CD4-positive, alpha-beta T cell (primary cell): ENCODE results near the gene TTN. TPM values are rescaled to one million over a fixed set of nuclear protein-coding genes. Genes with fewer than 3 reads are reported as not detected.
"Not testable (repeated sequence)": the region's sequence is repeated elsewhere in the genome, so short reads cannot be mapped to it uniquely, and the experiment has no call there.

Experiments
- ATAC-seq: fragments of 200-7000 bp; cut with Tn5 transposase; one replicate; pipeline ENCODE4 v1.10.0; 2022; ENCODE audit warnings: mild to moderate bottlenecking; ENCODE audit not compliant: poor library complexity
- CTCF ChIA-PET: fragments of 350-600 bp; sonication (Branson Sonifier 250); formaldehyde crosslinking; loops from one replicate; lab custom pipeline; 2021; ENCODE audit warnings: antibody characterized with exemption, inconsistent platforms; lab: Charles Lee
- POLR2A ChIA-PET: fragments of 350-600 bp; sonication (Branson Sonifier 250); formaldehyde crosslinking; loops from one replicate; lab custom pipeline; 2021; ENCODE audit warnings: antibody characterized with exemption, inconsistent platforms; lab: Charles Lee
- DNase-seq, 14 experiments: peaks; one replicate each; pipeline ENCODE4 v3.0.0-alpha.2; 2013 to 2020; ENCODE audit warnings: mixed read lengths in 2 of 14
- H3K27ac ChIP-seq, 2 donors: one replicate each; pipeline versions ENCODE4 v1.5.1 to v1.7.0; 2013; ENCODE audit warnings: low read length in 2 of 2, low read depth in 1 of 2, mild to moderate bottlenecking in 1 of 2
- H3K27me3 ChIP-seq, 2 experiments: 1 replicate in 1 of 2; 2 replicates in 1 of 2; pipeline versions ENCODE4 v1.6.1 to v1.7.0; 2013; ENCODE audit warnings: low read length in 2 of 2, control low read depth in 1 of 2, mild to moderate bottlenecking in 1 of 2, moderate library complexity in 1 of 2; ENCODE audit not compliant: insufficient read depth in 2 of 2, control insufficient read depth in 1 of 2
- H3K36me3 ChIP-seq: one replicate; pipeline ENCODE4 v1.6.1; 2013; ENCODE audit warnings: low read length, control low read depth; ENCODE audit not compliant: insufficient read depth
- H3K4me1 ChIP-seq: one replicate; pipeline ENCODE4 v1.6.1; 2013; ENCODE audit warnings: low read length, control low read depth; ENCODE audit not compliant: insufficient read depth
- H3K4me3 ChIP-seq: one replicate; pipeline ENCODE4 v1.5.1; 2013; ENCODE audit warnings: mild to moderate bottlenecking, low read length, moderate library complexity
- H3K9me3 ChIP-seq, 2 experiments: 1 replicate in 1 of 2; 2 replicates in 1 of 2; pipeline versions ENCODE4 v1.6.1 to v1.7.0; 2013; ENCODE audit warnings: low read length in 2 of 2, mild to moderate bottlenecking in 2 of 2, control low read depth in 1 of 2, moderate library complexity in 1 of 2; ENCODE audit not compliant: control insufficient read depth in 1 of 2, insufficient read depth in 1 of 2
- H3K27ac Mint-ChIP-seq: one replicate; pipeline ENCODE4 v1.8.0; 2020; ENCODE audit warnings: mixed read lengths
- H3K27me3 Mint-ChIP-seq: one replicate; pipeline ENCODE4 v1.8.0; 2021; ENCODE audit warnings: mixed read lengths
- H3K36me3 Mint-ChIP-seq: one replicate; pipeline ENCODE4 v1.8.0; 2021; ENCODE audit warnings: low read depth, mixed read lengths
- H3K4me1 Mint-ChIP-seq: one replicate; pipeline ENCODE4 v1.8.0; 2021; ENCODE audit warnings: low read depth, mixed read lengths
- H3K4me3 Mint-ChIP-seq: one replicate; pipeline ENCODE4 v1.8.0; 2020; ENCODE audit warnings: mild to moderate bottlenecking, mixed read lengths
- H3K9me3 Mint-ChIP-seq: one replicate; pipeline ENCODE4 v1.8.0; 2020; ENCODE audit warnings: mixed read lengths
- intact Hi-C, 2 experiments: fragments of 100-400 bp; cut with DNase I in 1 of 2; cut with micrococcal nuclease in 1 of 2; formaldehyde crosslinking; loops; one replicate each; pipeline versions ENCODE4 v1.15.1 to v1.9.0; 2023 to 2025; cut with DNase I, micrococcal nuclease
- total RNA-seq, 174 experiments: library from RNA in 2 of 174; stranded (reverse) in 2 of 174; gene quantifications; one replicate each; pipeline ENCODE4 v1.2.3 and lab custom pipeline; 2021 to 2026
- TF ChIP-seq, protein P1 (sequence below): fragments of 200-600 bp; IDR thresholded peaks from one replicate; pipeline ENCODE4 v1.8.0; 2022; ENCODE audit warnings: antibody characterized with exemption, mild to moderate bottlenecking

The TTN gene
- total RNA-seq, 2 experiments from 2014 or later: 27.5 to 29.2 TPM

DNA sequence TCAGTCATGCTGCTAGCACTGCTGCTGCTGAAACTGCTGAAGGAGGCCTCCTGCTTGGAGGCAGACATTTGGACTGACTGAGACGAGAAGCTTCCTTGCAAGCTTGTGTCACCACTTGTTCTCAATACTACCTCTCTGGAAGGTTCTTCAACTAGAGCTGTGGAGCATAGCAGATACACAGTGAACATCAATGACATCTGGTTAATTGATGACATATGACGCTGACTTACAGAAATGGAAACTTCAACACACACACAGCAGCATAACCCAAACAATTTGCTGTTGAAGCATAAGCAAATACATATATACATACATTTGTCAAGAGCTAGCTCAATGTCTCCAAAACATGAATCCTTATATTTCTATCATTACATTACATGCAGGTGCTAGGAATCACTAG is 279.6 kb downstream of the TTN start:
- ChIA-PET CTCF (interaction anchor here (1.2 kb wide), 1 partner anchor 415 kb away, joined by 3 read pairs; the partner anchor contains the start of gene RBM45), POLR2A (interaction anchor here (1.0 kb wide), 1 partner anchor 77 kb away, joined by 3 read pairs; the partner anchor contains the start of genes PJVK and PRKRA)
- H3K27me3 ChIP-seq: no peaks in the 10 kb centered on the region
- Mint-ChIP-seq H3K9me3 (no peaks in the 10 kb centered on the region), H3K27ac (no peak overlapping the region), H3K4me3 (no peak overlapping the region), H3K36me3 (peaks cover 79% of the 10 kb centered on the region), H3K4me1 (peaks cover 52% of the 10 kb centered on the region), H3K27me3 (no peaks in the 10 kb centered on the region)
- peaks cover 15% of the 10 kb centered on the region for H3K36me3 ChIP-seq
- no peak overlapping the region for H3K27ac ChIP-seq
- H3K4me1 ChIP-seq: peaks cover 8% of the 10 kb centered on the region
- H3K9me3 ChIP-seq: no peaks in the 10 kb centered on the region
- intact Hi-C loops: no loop called here
- no peak for ATAC-seq
- no peak for DNase-seq
- TF ChIP-seq, protein P1, sequence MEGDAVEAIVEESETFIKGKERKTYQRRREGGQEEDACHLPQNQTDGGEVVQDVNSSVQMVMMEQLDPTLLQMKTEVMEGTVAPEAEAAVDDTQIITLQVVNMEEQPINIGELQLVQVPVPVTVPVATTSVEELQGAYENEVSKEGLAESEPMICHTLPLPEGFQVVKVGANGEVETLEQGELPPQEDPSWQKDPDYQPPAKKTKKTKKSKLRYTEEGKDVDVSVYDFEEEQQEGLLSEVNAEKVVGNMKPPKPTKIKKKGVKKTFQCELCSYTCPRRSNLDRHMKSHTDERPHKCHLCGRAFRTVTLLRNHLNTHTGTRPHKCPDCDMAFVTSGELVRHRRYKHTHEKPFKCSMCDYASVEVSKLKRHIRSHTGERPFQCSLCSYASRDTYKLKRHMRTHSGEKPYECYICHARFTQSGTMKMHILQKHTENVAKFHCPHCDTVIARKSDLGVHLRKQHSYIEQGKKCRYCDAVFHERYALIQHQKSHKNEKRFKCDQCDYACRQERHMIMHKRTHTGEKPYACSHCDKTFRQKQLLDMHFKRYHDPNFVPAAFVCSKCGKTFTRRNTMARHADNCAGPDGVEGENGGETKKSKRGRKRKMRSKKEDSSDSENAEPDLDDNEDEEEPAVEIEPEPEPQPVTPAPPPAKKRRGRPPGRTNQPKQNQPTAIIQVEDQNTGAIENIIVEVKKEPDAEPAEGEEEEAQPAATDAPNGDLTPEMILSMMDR: no peak
- no peak overlapping the region for H3K4me3 ChIP-seq

DNA sequence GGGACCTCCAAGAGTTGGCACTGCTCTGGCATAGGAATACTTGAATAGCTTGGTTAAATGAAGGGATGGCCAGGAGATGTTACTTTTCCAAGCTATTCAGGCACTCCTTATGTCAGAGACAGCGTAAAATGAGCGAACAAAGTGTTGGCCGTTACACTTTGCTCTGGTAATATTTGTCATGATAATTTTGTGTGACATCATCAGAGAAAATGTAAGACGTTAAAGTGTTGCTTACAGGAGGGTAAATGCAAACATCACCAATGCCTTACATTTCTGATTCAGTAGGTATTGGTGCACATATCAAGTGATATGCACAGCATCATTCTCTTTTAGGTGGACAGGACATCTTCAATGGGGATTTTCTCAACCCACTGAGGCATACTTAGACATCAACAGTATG is 281.0 kb downstream of the TTN start:
- ChIA-PET CTCF (interaction anchor here (1.3 kb wide), 1 partner anchor 111 kb away, joined by 4 read pairs; no protein-coding TSS in a partner anchor), POLR2A (no interaction called here)
- H3K4me1 Mint-ChIP-seq: peaks cover 56% of the 10 kb centered on the region

DNA sequence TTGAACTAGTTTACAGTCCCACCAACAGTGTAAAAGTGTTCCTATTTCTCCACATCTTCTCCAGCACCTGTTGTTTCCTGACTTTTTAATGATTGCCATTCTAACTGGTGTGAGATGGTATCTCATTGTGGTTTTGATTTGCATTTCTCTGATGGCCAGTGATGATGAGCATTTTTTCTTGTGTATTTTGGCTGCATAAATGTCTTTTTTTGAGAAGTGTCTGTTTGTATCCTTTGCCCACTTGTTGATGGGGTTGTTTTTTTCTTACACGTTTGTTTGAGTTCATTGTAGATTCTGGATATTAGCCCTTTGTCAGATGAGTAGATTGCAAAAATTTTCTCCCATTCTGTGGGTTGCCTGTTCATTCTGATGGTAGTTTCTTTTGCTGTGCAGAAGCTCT is 281.8 kb downstream of the TTN start:
- H3K27ac ChIP-seq, ATAC-seq, intact Hi-C loops, H3K27ac Mint-ChIP-seq, H3K9me3 Mint-ChIP-seq, H3K4me1 ChIP-seq, POLR2A ChIA-PET, H3K27me3 Mint-ChIP-seq, H3K27me3 ChIP-seq, CTCF ChIA-PET, H3K9me3 ChIP-seq, H3K4me3 ChIP-seq, H3K36me3 ChIP-seq, DNase-seq: not testable (repeated sequence)
- Mint-ChIP-seq H3K36me3 (peaks cover 57% of the 10 kb centered on the region), H3K4me1 (peaks cover 48% of the 10 kb centered on the region), H3K4me3 (peak overlapping the region; percentile 32)

More for the DNA sequence above, 281.0 kb downstream of the TTN start:
- Mint-ChIP-seq H3K9me3 (no peaks in the 10 kb centered on the region), H3K27me3 (no peaks in the 10 kb centered on the region), H3K4me3 (peak overlapping the region; percentile 4), H3K36me3 (peaks cover 65% of the 10 kb centered on the region), H3K27ac (no peak overlapping the region)
- intact Hi-C loops: no loop called here
- TF ChIP-seq, protein P1: no peak
- peaks cover 8% of the 10 kb centered on the region for H3K4me1 ChIP-seq
- no peak overlapping the region for H3K27ac ChIP-seq
- no peak for DNase-seq
- no peaks in the 10 kb centered on the region for H3K27me3 ChIP-seq
- H3K4me3 ChIP-seq: no peak overlapping the region
- no peaks in the 10 kb centered on the region for H3K9me3 ChIP-seq
- peaks cover 1% of the 10 kb centered on the region for H3K36me3 ChIP-seq
- ATAC-seq: no peak

DNA sequence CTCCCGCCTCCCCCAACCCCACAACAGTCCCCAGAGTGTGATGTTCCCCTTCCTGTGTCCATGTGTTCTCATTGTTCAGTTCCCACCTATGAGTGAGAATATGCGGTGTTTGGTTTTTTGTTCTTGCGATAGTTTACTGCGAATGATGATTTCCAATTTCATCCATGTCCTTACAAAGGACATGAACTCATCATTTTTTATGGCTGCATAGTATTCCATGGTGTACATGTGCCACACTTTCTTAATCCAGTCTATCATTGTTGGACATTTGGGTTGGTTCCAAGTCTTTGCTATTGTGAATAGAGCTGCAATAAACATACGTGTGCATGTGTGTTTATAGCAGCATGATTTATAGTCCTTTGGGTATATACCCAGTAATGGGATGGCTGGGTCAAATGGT is 282.2 kb downstream of the TTN start:
- CTCF ChIA-PET, H3K4me3 ChIP-seq, H3K27me3 ChIP-seq, DNase-seq, H3K27ac ChIP-seq, H3K36me3 ChIP-seq, H3K27ac Mint-ChIP-seq, H3K4me3 Mint-ChIP-seq, intact Hi-C loops, H3K9me3 ChIP-seq, H3K9me3 Mint-ChIP-seq, ATAC-seq, H3K27me3 Mint-ChIP-seq, H3K4me1 ChIP-seq: not testable (repeated sequence)
- Mint-ChIP-seq H3K4me1 (peaks cover 45% of the 10 kb centered on the region), H3K36me3 (peaks cover 53% of the 10 kb centered on the region)
- POLR2A ChIA-PET: interaction anchor here (0.8 kb wide), 1 partner anchor 74 kb away, joined by 3 read pairs; the partner anchor contains the start of genes PJVK and PRKRA
